Thoracic aorta (tissue), 2 donors: ENCODE measurements around the gene FOSB. TPM values are rescaled to one million over a fixed set of nuclear protein-coding genes. Genes with fewer than 3 reads are reported as not detected.

Experiments
- ATAC-seq: fragments of 150-250 bp; one replicate; pipeline ENCODE4 v1.8.0; 2017; ENCODE audit warnings: low read depth; ENCODE audit not compliant: insufficient number of reproducible peaks, low FRiP score
- DNase-seq: peaks from one replicate; pipeline ENCODE4 v3.0.0-alpha.2; 2020; ENCODE audit warnings: low spot score
- H3K27ac ChIP-seq, 2 donors: fragments of 200-600 bp; sonication (generic); 1 replicate in 1 of 2; 2 replicates in 1 of 2; pipeline ENCODE4 v1.5.1; 2016; ENCODE audit warnings: mild to moderate bottlenecking in 2 of 2, moderate library complexity in 2 of 2
- H3K27me3 ChIP-seq: fragments of 200-600 bp; sonication (generic); replicated peaks from 2 replicates; pipeline ENCODE4 v1.6.0; 2016; ENCODE audit warnings: mild to moderate bottlenecking; ENCODE audit not compliant: insufficient read depth
- H3K36me3 ChIP-seq: fragments of 200-600 bp; sonication (generic); one replicate; pipeline ENCODE4 v1.5.1; 2016
- H3K4me1 ChIP-seq, 2 donors: fragments of 200-600 bp; sonication (generic); 1 replicate in 1 of 2; 2 replicates in 1 of 2; pipeline versions ENCODE4 v1.5.1 to v1.6.0; 2016; ENCODE audit warnings: low read depth in 2 of 2, mild to moderate bottlenecking in 1 of 2; ENCODE audit not compliant: control insufficient read depth in 1 of 2
- H3K4me3 ChIP-seq: fragments of 200-600 bp; sonication (generic); 2 replicates; pipeline ENCODE4 v1.5.1; 2016; ENCODE audit warnings: mild to moderate bottlenecking
- H3K9me3 ChIP-seq: fragments of 200-600 bp; sonication (generic); 2 replicates; pipeline ENCODE4 v1.5.1; 2016
- total RNA-seq, 2 donors: library from RNA; depleted of rRNA; stranded (reverse); fragments of >200 nt; gene quantifications; one replicate each; pipeline versions ENCODE4 v1.1.0 to v1.2.3, GENCODE V29; 2016
- TF ChIP-seq, protein P1 (sequence below): fragments of 200-600 bp; sonication (generic); IDR thresholded peaks from one replicate; pipeline ENCODE4 v1.5.1; 2019; ENCODE audit warnings: antibody characterized with exemption

The FOSB gene
- total RNA-seq, 2 donors from 2014 or later, result 126 to 587 TPM

DNA sequence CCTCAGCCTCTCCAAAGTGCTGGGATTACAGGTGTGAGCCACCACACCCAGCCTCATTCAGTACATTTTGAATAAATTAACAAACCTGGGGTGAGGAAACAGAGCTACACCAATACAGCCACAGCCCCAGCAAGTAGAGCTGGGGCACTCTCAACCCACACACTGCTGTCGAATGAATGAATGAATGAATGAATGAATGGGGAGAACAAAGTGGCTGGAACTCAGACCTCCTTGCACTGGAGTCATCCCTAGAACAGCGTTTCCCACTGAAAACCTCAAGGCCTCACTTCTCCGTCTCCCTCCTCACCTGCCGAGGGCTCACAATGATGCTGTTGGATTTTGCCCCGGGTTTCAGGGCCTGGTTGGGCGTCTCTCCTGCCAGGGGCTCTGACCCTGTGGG is 46.9 kb upstream of the FOSB start:
- Histone ChIP-seq H3K27ac (no peak overlapping the region), H3K27me3 (no peaks in the 10 kb centered on the region), H3K4me3 (no peak overlapping the region), H3K9me3 (no peaks in the 10 kb centered on the region), H3K4me1 (peaks cover 13 to 33% of the 10 kb centered on the region in 2 donors), H3K36me3 (peaks cover 23% of the 10 kb centered on the region)
- TF ChIP-seq, protein P1, sequence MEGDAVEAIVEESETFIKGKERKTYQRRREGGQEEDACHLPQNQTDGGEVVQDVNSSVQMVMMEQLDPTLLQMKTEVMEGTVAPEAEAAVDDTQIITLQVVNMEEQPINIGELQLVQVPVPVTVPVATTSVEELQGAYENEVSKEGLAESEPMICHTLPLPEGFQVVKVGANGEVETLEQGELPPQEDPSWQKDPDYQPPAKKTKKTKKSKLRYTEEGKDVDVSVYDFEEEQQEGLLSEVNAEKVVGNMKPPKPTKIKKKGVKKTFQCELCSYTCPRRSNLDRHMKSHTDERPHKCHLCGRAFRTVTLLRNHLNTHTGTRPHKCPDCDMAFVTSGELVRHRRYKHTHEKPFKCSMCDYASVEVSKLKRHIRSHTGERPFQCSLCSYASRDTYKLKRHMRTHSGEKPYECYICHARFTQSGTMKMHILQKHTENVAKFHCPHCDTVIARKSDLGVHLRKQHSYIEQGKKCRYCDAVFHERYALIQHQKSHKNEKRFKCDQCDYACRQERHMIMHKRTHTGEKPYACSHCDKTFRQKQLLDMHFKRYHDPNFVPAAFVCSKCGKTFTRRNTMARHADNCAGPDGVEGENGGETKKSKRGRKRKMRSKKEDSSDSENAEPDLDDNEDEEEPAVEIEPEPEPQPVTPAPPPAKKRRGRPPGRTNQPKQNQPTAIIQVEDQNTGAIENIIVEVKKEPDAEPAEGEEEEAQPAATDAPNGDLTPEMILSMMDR, result no peak
- no peak for DNase-seq
- ATAC-seq, result no peak

DNA sequence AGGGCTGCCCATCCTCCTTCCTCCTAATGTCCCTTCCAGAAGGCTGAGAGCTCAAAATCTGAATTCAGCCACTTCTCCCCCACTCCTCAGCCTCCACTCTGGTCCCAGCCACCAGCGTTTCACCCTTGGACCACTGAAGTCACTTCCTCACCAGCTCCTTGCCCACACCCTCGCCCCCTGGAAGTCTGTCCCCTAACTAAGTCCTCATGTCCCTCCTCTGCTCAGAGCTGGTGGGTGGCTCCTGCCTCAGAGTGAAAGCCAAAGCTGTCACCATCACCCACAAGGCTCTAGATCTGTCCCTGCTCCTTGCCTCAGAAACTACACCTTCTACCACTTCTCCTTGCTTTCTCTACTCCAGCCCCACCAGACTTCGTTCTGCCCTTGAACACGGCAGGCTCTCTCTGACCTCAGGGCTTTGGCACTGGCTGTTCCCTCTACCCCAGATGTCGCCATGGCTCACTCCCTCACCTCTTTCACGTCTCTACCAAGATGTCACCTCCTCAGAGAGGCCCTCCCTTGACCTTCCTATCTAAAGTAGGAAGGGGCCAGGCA is 45.8 kb upstream of the FOSB start:
- Histone ChIP-seq H3K9me3 (no peaks in the 10 kb centered on the region), H3K36me3 (peaks cover 22% of the 10 kb centered on the region), H3K27ac (peak overlapping the region in 1 of 2 donors; percentile 95), H3K4me3 (no peak overlapping the region), H3K27me3 (no peaks in the 10 kb centered on the region), H3K4me1 (peaks cover 13 to 44% of the 10 kb centered on the region in 2 donors)
- TF ChIP-seq, protein P1, result no peak
- ATAC-seq, result no peak
- no peak for DNase-seq

DNA sequence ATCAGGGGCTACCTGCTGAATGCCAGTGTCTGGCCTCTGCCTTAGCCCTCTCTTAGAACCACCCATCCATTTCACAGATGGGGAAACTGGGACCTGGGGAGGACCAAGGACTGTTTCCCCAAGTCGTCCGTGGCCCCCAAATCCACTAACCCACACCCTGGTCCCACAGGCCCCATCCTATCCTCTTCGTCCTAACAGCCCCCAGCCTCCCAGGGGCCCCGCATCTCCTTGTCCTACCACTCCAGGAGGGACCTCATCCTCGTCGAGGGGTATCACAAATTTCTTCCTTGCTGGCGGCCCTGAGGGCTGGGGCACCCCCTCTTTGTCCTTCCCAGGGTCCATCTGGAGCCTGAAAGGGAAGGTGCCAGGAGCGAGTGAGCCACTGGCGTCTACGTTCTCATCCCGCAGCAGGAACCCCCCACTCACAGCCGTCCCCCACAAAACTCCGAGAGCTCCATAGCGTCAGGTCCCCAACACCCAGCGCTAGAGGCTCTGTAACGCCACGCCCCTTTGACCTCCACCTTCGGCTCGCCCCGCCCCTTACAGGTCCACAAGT is 44.7 kb upstream of the FOSB start:
- Histone ChIP-seq H3K4me3 (peak overlapping the region; percentile 88), H3K27me3 (no peaks in the 10 kb centered on the region), H3K27ac (peak overlapping the region; percentile 95 to 96), H3K4me1 (peaks cover 13 to 52% of the 10 kb centered on the region in 2 donors), H3K9me3 (no peaks in the 10 kb centered on the region), H3K36me3 (peaks cover 12% of the 10 kb centered on the region)
- ATAC-seq, result no peak
- TF ChIP-seq, protein P1, result no peak
- DNase-seq, result no peak

DNA sequence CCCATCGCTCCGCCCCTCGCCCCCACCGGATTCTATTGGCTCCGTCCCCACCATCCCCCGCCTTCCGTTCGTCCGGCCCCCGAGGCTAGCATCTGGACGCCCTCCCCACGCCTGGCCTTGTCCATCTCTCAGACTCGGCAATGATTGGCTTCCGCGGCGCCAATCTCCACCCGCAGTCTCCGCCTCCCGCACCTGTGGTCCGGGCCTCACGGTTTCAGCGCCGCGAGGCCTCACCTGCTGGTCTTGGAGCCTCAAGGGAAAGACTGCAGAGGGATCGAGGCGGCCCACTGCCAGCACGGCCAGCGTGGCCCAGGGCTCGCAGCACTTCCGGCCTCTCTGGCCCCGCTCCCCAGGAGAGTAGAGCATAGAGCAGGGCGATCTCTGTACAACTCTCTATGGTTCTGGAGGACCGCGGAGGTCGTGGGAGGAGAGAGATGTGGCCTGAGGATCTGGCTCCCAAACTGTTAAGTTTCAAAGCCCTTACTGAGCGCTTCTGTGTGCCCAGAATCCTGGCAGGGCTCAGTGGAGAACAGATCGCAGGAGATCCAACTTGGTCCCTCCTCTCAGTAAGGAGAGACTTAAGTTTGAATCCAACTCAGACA is 44.1 kb upstream of the FOSB start, which contains the start of gene ERCC1:
Gene ERCC1, minus strand, starts transcription at position 329 of the 602 bp plus-strand sequence. CDS start 543 bp downstream, outside the sequence.
- DNase-seq (peak; percentile 89), ATAC-seq (no peak)
- Histone ChIP-seq H3K4me3 (peak within 1 kb of the TSS; percentile 88), H3K27ac (peak within 1 kb of the TSS; percentile 95 to 96), H3K36me3 (peaks cover 8% of the 10 kb centered on the region), H3K4me1 (peaks cover 13 to 52% of the 10 kb centered on the region in 2 donors), H3K27me3 (no peaks in the 10 kb centered on the region), H3K9me3 (no peaks in the 10 kb centered on the region)
- TF ChIP-seq, protein P1, result no peak
